HEK293T (cell line): Measurements from ENCODE around the gene PXK.

Source experiments
- CTCF ChIA-PET: fragments of 350-600 bp; formaldehyde crosslinking; extraction: SDS; loops from one replicate; lab custom pipeline; 2021; ENCODE audit warnings: antibody characterized with exemption, inconsistent platforms; lab: Yijun Ruan, JAX
- POLR2A ChIA-PET: fragments of 350-600 bp; formaldehyde crosslinking; extraction: SDS; loops from one replicate; lab custom pipeline; 2020; ENCODE audit warnings: antibody characterized with exemption, inconsistent platforms; lab: Yijun Ruan, JAX
- DNase-seq: peaks from one replicate; pipeline ENCODE4 v3.0.0; 2012; ENCODE audit warnings: mixed read lengths; ENCODE audit errors: extremely low spot score
- ARNT ChIP-seq: fragments of 450-650 bp; IDR thresholded peaks from 2 replicates; pipeline ENCODE4 v1.6.1; 2017; ENCODE audit warnings: mild to moderate bottlenecking
- BHLHE40 ChIP-seq: fragments of 450-650 bp; IDR thresholded peaks from 2 replicates; pipeline ENCODE4 v1.6.1; 2016; ENCODE audit warnings: mild to moderate bottlenecking, moderate library complexity, borderline replicate concordance
- CTBP1 ChIP-seq: fragments of 450-650 bp; IDR thresholded peaks from 2 replicates; pipeline ENCODE4 v1.6.1; 2016; ENCODE audit warnings: borderline replicate concordance
- ELF4 ChIP-seq: fragments of 450-650 bp; IDR thresholded peaks from 2 replicates; pipeline ENCODE4 v1.6.1; 2017; ENCODE audit warnings: antibody characterized with exemption
- FOXA1 ChIP-seq: fragments of 450-650 bp; IDR thresholded peaks from 2 replicates; pipeline ENCODE4 v1.6.1; 2016; ENCODE audit warnings: mild to moderate bottlenecking
- FOXK2 ChIP-seq: fragments of 450-650 bp; IDR thresholded peaks from 2 replicates; pipeline ENCODE4 v1.6.1; 2016; ENCODE audit warnings: mild to moderate bottlenecking
- FOXM1 ChIP-seq: fragments of 450-650 bp; IDR thresholded peaks from 2 replicates; pipeline ENCODE4 v1.6.1; 2017; ENCODE audit warnings: mild to moderate bottlenecking, borderline replicate concordance
- HDGF ChIP-seq: fragments of 450-650 bp; IDR thresholded peaks from 2 replicates; pipeline ENCODE4 v1.6.1; 2017; ENCODE audit warnings: antibody characterized with exemption, borderline replicate concordance
- L3MBTL2 ChIP-seq: fragments of 450-650 bp; conservative IDR thresholded peaks from 2 replicates; pipeline ENCODE4 v1.6.1; 2016; ENCODE audit warnings: mild to moderate bottlenecking
- LEF1 ChIP-seq: fragments of 450-650 bp; IDR thresholded peaks from 2 replicates; pipeline ENCODE4 v1.6.1; 2017; ENCODE audit warnings: mild to moderate bottlenecking, borderline replicate concordance
- NFRKB ChIP-seq: fragments of 450-650 bp; IDR thresholded peaks from 2 replicates; pipeline ENCODE4 v1.6.1; 2016; ENCODE audit warnings: mild to moderate bottlenecking, moderate library complexity
- PKNOX1 ChIP-seq: fragments of 450-650 bp; IDR thresholded peaks from 2 replicates; pipeline ENCODE4 v1.6.1; 2016
- SP1 ChIP-seq: fragments of 450-650 bp; IDR thresholded peaks from 2 replicates; pipeline ENCODE4 v1.6.1; 2017
- SUZ12 ChIP-seq: fragments of 450-650 bp; IDR thresholded peaks from 2 replicates; pipeline ENCODE4 v1.6.1; 2016; ENCODE audit warnings: mild to moderate bottlenecking
- TARDBP ChIP-seq: fragments of 450-650 bp; IDR thresholded peaks from 2 replicates; pipeline ENCODE4 v1.6.1; 2016
- ZNF384 ChIP-seq: fragments of 450-650 bp; IDR thresholded peaks from 2 replicates; pipeline ENCODE4 v1.6.1; 2016

The PXK gene

GRCh38 chr3:58411851-58412830 lies 79.4 kb downstream of the PXK start:
- DNase-seq: no peak
- ChIA-PET POLR2A (no interaction called here), CTCF (no interaction called here)
- TF ChIP-seq PKNOX1: no peak
- TF ChIP-seq FOXM1: no peak
- TF ChIP-seq CTBP1: no peak
- no peak for TF ChIP-seq FOXA1
- TF ChIP-seq FOXK2: no peak
- no peak for TF ChIP-seq BHLHE40
- no peak for TF ChIP-seq ARNT
- no peak for TF ChIP-seq ZNF384
- TF ChIP-seq ELF4: no peak
- no peak for TF ChIP-seq SP1

GRCh38 chr3:58414538-58415197 lies 82.0 kb downstream of the PXK start:
- POLR2A ChIA-PET: no interaction called here

GRCh38 chr3:58416191-58416590 lies 83.5 kb downstream of the PXK start:
- ChIA-PET CTCF (interaction anchor here (0.5 to 1.8 kb wide), 4 partner anchors 8 to 98 kb away, joined by 3 to 6 read pairs (median 4); no protein-coding TSS in a partner anchor), POLR2A (no interaction called here)
- TF ChIP-seq ZNF384 (no peak), SP1 (no peak), CTBP1 (no peak), FOXM1 (no peak), LEF1 (no peak), L3MBTL2 (no peak), BHLHE40 (no peak), PKNOX1 (no peak), TARDBP (no peak), NFRKB (no peak), ARNT (no peak), FOXK2 (no peak), FOXA1 (no peak), ELF4 (no peak), SUZ12 (no peak), HDGF (no peak)
- no peak for DNase-seq

More at GRCh38 chr3:58414538-58415197, 82.0 kb downstream of the PXK start:
- CTCF ChIA-PET: interaction anchor here (0.8 to 1.8 kb wide), 4 partner anchors 10 to 107 kb away, joined by 3 to 6 read pairs (median 4); no protein-coding TSS in a partner anchor
- TF ChIP-seq TARDBP (no peak), SUZ12 (no peak), CTBP1 (no peak), ZNF384 (no peak), SP1 (no peak), ARNT (no peak), FOXM1 (no peak), ELF4 (no peak), LEF1 (no peak), BHLHE40 (no peak), FOXA1 (no peak), L3MBTL2 (no peak), FOXK2 (no peak), PKNOX1 (no peak), NFRKB (no peak), HDGF (no peak)
- peak; percentile 64 for DNase-seq

GRCh38 chr3:58417075-58417474 lies 84.4 kb downstream of the PXK start:
- no peak for DNase-seq
- no peak for TF ChIP-seq LEF1
- TF ChIP-seq FOXK2: no peak
- no peak for TF ChIP-seq CTBP1
- TF ChIP-seq SUZ12: no peak
- no peak for TF ChIP-seq BHLHE40
- TF ChIP-seq SP1: no peak
- no peak for TF ChIP-seq TARDBP
- TF ChIP-seq FOXM1: no peak
- no peak for TF ChIP-seq FOXA1
- no peak for TF ChIP-seq ELF4
- TF ChIP-seq ARNT: no peak
- no peak for TF ChIP-seq NFRKB
- no peak for TF ChIP-seq PKNOX1
- TF ChIP-seq ZNF384: no peak
- no peak for TF ChIP-seq HDGF
- no peak for TF ChIP-seq L3MBTL2
- CTCF ChIA-PET: no interaction called here
- POLR2A ChIA-PET: no interaction called here

GRCh38 chr3:58418227-58418626 lies 85.5 kb downstream of the PXK start:
- DNase-seq: no peak
- no peak for TF ChIP-seq FOXA1
- CTCF ChIA-PET: no interaction called here
- POLR2A ChIA-PET: no interaction called here
